ENCODE measurements around the gene CAB39.

DNA sequence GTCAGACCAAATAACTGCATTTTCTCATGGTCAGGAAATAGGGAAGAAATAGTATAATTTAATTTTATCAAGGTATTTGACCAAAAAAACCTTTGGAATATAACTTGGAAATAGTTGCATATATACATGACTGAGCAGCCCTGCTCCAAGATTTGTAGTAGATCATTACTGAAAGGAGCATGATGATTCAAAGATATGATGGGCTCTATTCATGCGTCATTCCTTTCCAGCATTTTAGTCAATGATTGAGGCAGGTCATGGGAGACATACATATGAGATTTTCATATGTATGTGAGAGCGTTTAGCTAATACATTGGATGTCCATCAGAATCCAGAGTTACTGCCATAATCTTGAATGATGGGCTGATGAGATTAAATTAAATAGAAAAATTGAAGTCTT lies 74.5 kb downstream of the CAB39 start:
- TF ChIP-seq, protein P1, sequence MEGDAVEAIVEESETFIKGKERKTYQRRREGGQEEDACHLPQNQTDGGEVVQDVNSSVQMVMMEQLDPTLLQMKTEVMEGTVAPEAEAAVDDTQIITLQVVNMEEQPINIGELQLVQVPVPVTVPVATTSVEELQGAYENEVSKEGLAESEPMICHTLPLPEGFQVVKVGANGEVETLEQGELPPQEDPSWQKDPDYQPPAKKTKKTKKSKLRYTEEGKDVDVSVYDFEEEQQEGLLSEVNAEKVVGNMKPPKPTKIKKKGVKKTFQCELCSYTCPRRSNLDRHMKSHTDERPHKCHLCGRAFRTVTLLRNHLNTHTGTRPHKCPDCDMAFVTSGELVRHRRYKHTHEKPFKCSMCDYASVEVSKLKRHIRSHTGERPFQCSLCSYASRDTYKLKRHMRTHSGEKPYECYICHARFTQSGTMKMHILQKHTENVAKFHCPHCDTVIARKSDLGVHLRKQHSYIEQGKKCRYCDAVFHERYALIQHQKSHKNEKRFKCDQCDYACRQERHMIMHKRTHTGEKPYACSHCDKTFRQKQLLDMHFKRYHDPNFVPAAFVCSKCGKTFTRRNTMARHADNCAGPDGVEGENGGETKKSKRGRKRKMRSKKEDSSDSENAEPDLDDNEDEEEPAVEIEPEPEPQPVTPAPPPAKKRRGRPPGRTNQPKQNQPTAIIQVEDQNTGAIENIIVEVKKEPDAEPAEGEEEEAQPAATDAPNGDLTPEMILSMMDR (conservative IDR thresholded peaks at IDR 0.05; ENCODE audit: low read depth in 2 of 2) = no peak
- TF ChIP-seq EZH2phosphoT487 (IDR thresholded peaks at IDR 0.05; ENCODE audit: unreplicated experiment) = no peak
- no peak for TF ChIP-seq POLR2AphosphoS5 (IDR thresholded peaks at IDR 0.05; ENCODE audit: low read depth)
- TF ChIP-seq, protein P2, sequence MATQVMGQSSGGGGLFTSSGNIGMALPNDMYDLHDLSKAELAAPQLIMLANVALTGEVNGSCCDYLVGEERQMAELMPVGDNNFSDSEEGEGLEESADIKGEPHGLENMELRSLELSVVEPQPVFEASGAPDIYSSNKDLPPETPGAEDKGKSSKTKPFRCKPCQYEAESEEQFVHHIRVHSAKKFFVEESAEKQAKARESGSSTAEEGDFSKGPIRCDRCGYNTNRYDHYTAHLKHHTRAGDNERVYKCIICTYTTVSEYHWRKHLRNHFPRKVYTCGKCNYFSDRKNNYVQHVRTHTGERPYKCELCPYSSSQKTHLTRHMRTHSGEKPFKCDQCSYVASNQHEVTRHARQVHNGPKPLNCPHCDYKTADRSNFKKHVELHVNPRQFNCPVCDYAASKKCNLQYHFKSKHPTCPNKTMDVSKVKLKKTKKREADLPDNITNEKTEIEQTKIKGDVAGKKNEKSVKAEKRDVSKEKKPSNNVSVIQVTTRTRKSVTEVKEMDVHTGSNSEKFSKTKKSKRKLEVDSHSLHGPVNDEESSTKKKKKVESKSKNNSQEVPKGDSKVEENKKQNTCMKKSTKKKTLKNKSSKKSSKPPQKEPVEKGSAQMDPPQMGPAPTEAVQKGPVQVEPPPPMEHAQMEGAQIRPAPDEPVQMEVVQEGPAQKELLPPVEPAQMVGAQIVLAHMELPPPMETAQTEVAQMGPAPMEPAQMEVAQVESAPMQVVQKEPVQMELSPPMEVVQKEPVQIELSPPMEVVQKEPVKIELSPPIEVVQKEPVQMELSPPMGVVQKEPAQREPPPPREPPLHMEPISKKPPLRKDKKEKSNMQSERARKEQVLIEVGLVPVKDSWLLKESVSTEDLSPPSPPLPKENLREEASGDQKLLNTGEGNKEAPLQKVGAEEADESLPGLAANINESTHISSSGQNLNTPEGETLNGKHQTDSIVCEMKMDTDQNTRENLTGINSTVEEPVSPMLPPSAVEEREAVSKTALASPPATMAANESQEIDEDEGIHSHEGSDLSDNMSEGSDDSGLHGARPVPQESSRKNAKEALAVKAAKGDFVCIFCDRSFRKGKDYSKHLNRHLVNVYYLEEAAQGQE (IDR thresholded peaks at IDR 0.05; ENCODE audit: unreplicated experiment) = no peak
- TF ChIP-seq EZH2 (IDR thresholded peaks at IDR 0.05; ENCODE audit: low read depth, unreplicated experiment) = no peak
- TF ChIP-seq, protein P3, sequence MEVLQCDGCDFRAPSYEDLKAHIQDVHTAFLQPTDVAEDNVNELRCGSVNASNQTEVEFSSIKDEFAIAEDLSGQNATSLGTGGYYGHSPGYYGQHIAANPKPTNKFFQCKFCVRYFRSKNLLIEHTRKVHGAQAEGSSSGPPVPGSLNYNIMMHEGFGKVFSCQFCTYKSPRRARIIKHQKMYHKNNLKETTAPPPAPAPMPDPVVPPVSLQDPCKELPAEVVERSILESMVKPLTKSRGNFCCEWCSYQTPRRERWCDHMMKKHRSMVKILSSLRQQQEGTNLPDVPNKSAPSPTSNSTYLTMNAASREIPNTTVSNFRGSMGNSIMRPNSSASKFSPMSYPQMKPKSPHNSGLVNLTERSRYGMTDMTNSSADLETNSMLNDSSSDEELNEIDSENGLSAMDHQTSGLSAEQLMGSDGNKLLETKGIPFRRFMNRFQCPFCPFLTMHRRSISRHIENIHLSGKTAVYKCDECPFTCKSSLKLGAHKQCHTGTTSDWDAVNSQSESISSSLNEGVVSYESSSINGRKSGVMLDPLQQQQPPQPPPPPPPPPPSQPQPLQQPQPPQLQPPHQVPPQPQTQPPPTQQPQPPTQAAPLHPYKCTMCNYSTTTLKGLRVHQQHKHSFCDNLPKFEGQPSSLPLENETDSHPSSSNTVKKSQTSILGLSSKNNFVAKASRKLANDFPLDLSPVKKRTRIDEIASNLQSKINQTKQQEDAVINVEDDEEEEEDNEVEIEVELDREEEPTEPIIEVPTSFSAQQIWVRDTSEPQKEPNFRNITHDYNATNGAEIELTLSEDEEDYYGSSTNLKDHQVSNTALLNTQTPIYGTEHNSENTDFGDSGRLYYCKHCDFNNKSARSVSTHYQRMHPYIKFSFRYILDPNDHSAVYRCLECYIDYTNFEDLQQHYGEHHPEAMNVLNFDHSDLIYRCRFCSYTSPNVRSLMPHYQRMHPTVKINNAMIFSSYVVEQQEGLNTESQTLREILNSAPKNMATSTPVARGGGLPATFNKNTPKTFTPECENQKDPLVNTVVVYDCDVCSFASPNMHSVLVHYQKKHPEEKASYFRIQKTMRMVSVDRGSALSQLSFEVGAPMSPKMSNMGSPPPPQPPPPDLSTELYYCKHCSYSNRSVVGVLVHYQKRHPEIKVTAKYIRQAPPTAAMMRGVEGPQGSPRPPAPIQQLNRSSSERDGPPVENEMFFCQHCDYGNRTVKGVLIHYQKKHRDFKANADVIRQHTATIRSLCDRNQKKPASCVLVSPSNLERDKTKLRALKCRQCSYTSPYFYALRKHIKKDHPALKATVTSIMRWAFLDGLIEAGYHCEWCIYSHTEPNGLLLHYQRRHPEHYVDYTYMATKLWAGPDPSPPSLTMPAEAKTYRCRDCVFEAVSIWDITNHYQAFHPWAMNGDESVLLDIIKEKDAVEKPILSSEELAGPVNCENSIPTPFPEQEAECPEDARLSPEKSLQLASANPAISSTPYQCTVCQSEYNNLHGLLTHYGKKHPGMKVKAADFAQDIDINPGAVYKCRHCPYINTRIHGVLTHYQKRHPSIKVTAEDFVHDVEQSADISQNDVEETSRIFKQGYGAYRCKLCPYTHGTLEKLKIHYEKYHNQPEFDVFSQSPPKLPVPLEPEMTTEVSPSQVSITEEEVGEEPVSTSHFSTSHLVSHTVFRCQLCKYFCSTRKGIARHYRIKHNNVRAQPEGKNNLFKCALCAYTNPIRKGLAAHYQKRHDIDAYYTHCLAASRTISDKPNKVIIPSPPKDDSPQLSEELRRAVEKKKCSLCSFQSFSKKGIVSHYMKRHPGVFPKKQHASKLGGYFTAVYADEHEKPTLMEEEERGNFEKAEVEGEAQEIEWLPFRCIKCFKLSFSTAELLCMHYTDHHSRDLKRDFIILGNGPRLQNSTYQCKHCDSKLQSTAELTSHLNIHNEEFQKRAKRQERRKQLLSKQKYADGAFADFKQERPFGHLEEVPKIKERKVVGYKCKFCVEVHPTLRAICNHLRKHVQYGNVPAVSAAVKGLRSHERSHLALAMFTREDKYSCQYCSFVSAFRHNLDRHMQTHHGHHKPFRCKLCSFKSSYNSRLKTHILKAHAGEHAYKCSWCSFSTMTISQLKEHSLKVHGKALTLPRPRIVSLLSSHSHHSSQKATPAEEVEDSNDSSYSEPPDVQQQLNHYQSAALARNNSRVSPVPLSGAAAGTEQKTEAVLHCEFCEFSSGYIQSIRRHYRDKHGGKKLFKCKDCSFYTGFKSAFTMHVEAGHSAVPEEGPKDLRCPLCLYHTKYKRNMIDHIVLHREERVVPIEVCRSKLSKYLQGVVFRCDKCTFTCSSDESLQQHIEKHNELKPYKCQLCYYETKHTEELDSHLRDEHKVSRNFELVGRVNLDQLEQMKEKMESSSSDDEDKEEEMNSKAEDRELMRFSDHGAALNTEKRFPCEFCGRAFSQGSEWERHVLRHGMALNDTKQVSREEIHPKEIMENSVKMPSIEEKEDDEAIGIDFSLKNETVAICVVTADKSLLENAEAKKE (CRISPR knock-in tag; IDR thresholded peaks at IDR 0.05) = no peak
- TF ChIP-seq ZNF331 (CRISPR knock-in tag; IDR thresholded peaks at IDR 0.05; ENCODE audit: low read depth) = no peak
- TF ChIP-seq, protein P4, sequence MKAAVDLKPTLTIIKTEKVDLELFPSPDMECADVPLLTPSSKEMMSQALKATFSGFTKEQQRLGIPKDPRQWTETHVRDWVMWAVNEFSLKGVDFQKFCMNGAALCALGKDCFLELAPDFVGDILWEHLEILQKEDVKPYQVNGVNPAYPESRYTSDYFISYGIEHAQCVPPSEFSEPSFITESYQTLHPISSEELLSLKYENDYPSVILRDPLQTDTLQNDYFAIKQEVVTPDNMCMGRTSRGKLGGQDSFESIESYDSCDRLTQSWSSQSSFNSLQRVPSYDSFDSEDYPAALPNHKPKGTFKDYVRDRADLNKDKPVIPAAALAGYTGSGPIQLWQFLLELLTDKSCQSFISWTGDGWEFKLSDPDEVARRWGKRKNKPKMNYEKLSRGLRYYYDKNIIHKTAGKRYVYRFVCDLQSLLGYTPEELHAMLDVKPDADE (IDR thresholded peaks at IDR 0.05) = no peak
- no peak for TF ChIP-seq ZNF114 (CRISPR knock-in tag; IDR thresholded peaks at IDR 0.05)
